HL-60 (cell line): Measurements from ENCODE around the gene PPM1J.

ENCODE experiments used
- DNase-seq, 2 experiments: peaks; one replicate each; pipeline ENCODE4 v3.0.0-alpha.2; 2010 to 2020; ENCODE audit warnings: low read depth in 1 of 2, low spot score in 1 of 2
- H3K27ac ChIP-seq: fragments of 250-450 bp; sonication (Bioruptor Pico); replicated peaks from 2 replicates; pipeline ENCODE4 v1.5.1; 2020; ENCODE audit warnings: mild to moderate bottlenecking, moderate library complexity
- H3K27me3 ChIP-seq: fragments of 250-450 bp; sonication (Bioruptor Pico); 2 replicates; pipeline ENCODE4 v1.5.1; 2021; ENCODE audit warnings: mild to moderate bottlenecking, moderate library complexity; ENCODE audit not compliant: insufficient read depth, poor library complexity, severe bottlenecking
- H3K4me3 ChIP-seq: replicated peaks from 2 replicates; pipeline ENCODE4 v1.5.1; 2011; ENCODE audit warnings: mild to moderate bottlenecking, control low read depth, low read length; ENCODE audit not compliant: insufficient read depth
- GABPA ChIP-seq: IDR thresholded peaks from 2 replicates; pipeline ENCODE4 v1.6.1; 2012; ENCODE audit warnings: low read depth
- POLR2AphosphoS5 ChIP-seq: IDR thresholded peaks from 2 replicates; pipeline ENCODE4 v1.6.1; 2012; ENCODE audit warnings: low read depth
- SPI1 ChIP-seq: IDR thresholded peaks from 2 replicates; pipeline ENCODE4 v1.6.1; 2012; ENCODE audit warnings: low read depth, mild to moderate bottlenecking, borderline replicate concordance
- TF ChIP-seq, protein P1 (sequence below): IDR thresholded peaks from 2 replicates; pipeline ENCODE4 v1.6.1; 2012; ENCODE audit warnings: low read depth; ENCODE audit not compliant: insufficient replicate concordance
- TF ChIP-seq, protein P2 (sequence below): IDR thresholded peaks from one replicate; pipeline ENCODE4 v1.5.1; 2011; ENCODE audit warnings: low read length, control low read depth, inconsistent platforms; ENCODE audit not compliant: insufficient read depth

Gene PPM1J

GRCh38 chr1:112700290-112701226 is 14.6 kb downstream of the PPM1J start:
- Histone ChIP-seq H3K27me3 (no peaks in the 10 kb centered on the region), H3K27ac (no peak overlapping the region), H3K4me3 (no peak overlapping the region)
- TF ChIP-seq, protein P1, sequence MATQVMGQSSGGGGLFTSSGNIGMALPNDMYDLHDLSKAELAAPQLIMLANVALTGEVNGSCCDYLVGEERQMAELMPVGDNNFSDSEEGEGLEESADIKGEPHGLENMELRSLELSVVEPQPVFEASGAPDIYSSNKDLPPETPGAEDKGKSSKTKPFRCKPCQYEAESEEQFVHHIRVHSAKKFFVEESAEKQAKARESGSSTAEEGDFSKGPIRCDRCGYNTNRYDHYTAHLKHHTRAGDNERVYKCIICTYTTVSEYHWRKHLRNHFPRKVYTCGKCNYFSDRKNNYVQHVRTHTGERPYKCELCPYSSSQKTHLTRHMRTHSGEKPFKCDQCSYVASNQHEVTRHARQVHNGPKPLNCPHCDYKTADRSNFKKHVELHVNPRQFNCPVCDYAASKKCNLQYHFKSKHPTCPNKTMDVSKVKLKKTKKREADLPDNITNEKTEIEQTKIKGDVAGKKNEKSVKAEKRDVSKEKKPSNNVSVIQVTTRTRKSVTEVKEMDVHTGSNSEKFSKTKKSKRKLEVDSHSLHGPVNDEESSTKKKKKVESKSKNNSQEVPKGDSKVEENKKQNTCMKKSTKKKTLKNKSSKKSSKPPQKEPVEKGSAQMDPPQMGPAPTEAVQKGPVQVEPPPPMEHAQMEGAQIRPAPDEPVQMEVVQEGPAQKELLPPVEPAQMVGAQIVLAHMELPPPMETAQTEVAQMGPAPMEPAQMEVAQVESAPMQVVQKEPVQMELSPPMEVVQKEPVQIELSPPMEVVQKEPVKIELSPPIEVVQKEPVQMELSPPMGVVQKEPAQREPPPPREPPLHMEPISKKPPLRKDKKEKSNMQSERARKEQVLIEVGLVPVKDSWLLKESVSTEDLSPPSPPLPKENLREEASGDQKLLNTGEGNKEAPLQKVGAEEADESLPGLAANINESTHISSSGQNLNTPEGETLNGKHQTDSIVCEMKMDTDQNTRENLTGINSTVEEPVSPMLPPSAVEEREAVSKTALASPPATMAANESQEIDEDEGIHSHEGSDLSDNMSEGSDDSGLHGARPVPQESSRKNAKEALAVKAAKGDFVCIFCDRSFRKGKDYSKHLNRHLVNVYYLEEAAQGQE: no peak
- peak; percentile 13; the same call in 1 of the 2 replicates for TF ChIP-seq POLR2AphosphoS5
- DNase-seq: peak; percentile 52 to 73

GRCh38 chr1:112699425-112700144 is 15.5 kb downstream of the PPM1J start:
- no peak for DNase-seq
- no peaks in the 10 kb centered on the region for H3K27me3 ChIP-seq
- H3K27ac ChIP-seq: no peak overlapping the region
- TF ChIP-seq, protein P1: no peak
- TF ChIP-seq POLR2AphosphoS5 (no peak), GABPA (no peak)
- TF ChIP-seq, protein P2, sequence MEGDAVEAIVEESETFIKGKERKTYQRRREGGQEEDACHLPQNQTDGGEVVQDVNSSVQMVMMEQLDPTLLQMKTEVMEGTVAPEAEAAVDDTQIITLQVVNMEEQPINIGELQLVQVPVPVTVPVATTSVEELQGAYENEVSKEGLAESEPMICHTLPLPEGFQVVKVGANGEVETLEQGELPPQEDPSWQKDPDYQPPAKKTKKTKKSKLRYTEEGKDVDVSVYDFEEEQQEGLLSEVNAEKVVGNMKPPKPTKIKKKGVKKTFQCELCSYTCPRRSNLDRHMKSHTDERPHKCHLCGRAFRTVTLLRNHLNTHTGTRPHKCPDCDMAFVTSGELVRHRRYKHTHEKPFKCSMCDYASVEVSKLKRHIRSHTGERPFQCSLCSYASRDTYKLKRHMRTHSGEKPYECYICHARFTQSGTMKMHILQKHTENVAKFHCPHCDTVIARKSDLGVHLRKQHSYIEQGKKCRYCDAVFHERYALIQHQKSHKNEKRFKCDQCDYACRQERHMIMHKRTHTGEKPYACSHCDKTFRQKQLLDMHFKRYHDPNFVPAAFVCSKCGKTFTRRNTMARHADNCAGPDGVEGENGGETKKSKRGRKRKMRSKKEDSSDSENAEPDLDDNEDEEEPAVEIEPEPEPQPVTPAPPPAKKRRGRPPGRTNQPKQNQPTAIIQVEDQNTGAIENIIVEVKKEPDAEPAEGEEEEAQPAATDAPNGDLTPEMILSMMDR: no peak
- no peak overlapping the region for H3K4me3 ChIP-seq

DNA sequence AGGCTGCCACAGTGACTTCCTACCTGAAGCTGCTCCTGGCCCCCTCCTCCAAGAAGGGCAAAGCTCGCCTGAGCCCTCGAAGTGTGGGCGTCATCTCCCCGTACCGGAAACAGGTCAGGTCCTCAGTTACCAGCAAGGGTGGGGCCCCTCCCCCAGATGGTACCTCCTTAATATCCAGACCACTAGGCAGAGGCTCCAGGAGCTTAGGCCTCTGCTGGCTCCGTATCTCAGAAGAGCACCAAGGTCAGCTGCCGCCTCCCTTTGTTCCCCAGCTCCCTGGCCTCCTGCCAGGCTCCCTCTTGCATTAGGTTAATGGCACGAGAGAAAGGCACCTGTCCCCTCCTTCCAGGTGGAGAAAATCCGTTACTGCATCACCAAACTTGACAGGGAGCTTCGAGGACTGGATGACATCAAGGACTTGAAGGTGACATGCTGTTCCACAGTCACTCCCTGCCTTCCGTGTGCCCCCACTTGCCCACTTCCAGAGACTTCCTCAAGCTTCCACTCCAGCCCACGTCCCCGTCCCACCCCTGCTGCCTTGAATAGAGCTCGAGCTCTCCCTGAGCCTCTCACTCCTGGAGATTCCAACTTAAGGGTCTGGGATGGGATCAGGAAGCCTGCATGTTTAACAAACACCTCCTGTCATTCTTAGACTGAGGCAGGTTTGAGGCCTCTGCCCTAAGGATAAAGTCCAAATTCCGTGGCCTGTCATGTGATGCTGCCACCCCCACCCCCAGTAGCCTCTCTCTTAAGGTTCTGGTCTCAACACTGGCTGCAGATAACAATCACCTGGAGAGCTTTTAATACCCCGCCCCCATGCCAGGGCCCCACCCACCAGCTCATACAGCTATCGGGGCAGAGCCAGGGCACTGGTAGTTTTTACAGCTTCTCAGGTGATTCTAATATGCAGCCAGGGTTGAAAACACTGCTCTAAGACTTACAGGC is 16.5 kb downstream of the PPM1J start:
- TF ChIP-seq POLR2AphosphoS5 (no peak), GABPA (no peak), SPI1 (no peak)
- TF ChIP-seq, protein P1: no peak
- TF ChIP-seq, protein P2: no peak
- Histone ChIP-seq H3K27ac (no peak overlapping the region), H3K4me3 (no peak overlapping the region), H3K27me3 (no peaks in the 10 kb centered on the region)
- no peak for DNase-seq
